GM06990 (cell line): Measurements from ENCODE around the gene HHIPL1.
A peak's percentile ranks its signal among the peaks of the same experiment; 100 is the strongest.

Experiments used
- DNase-seq: peaks from one replicate; pipeline ENCODE4 v3.0.0-alpha.2; 2011; ENCODE audit not compliant: insufficient read length; ENCODE audit errors: extremely low read depth
- H3K27me3 ChIP-seq: replicated peaks from 2 replicates; pipeline ENCODE4 v1.6.0; 2011; ENCODE audit warnings: low read length; ENCODE audit not compliant: control insufficient read depth, insufficient read depth
- H3K36me3 ChIP-seq: 2 replicates; pipeline ENCODE4 v1.5.1; 2011; ENCODE audit warnings: low read length; ENCODE audit not compliant: control insufficient read depth, insufficient read depth
- H3K4me3 ChIP-seq: replicated peaks from 2 replicates; pipeline ENCODE4 v1.5.1; 2011; ENCODE audit warnings: low read depth, mild to moderate bottlenecking, control low read depth, low read length
- CTCF ChIP-seq: IDR thresholded peaks from 2 replicates; pipeline ENCODE4 v1.5.1; 2011; ENCODE audit warnings: low read length, control low read depth, mild to moderate bottlenecking, inconsistent platforms; ENCODE audit not compliant: insufficient read depth, poor library complexity, severe bottlenecking

The HHIPL1 gene

DNA sequence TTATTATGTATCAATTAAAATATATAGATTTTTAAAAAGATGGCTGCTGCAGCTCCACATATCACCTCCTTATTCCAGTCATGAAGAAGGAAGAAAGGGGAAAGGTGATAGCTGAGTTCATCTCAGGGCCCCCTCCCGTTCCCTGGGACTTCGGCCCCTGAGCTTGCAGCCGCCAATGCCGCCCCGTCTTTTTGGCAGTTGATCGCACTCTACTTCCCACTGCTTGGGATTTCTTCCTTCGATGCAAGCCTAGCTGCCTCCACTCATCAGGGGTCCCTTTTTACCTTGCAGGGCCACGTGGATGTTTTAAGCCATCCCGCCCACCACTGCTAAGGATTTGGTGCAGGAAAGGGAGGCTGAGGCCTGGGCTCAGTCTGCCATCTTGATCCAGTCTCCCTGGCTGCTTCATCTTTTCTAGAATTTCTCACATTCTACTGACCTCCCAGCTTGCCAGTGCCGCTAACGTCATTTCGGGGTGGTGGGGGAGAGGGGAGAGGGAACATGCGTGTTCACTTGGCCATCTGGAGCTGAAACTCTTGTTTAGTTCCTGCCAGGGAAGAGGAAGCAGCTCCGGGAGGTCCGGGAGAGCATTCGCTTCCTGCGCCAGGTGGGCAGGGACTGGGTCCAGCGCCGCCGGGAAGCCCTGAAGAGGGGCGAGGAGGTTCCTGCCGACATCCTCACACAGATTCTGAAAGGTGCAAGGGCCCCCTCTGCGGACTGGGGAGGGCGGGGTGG lies 70.5 kb downstream of the HHIPL1 start:
- Histone ChIP-seq H3K36me3 (no peaks in the 10 kb centered on the region), H3K4me3 (no peak overlapping the region), H3K27me3 (no peaks in the 10 kb centered on the region; the same call in 1 of the 2 replicates)
- no peak for TF ChIP-seq CTCF
- DNase-seq, result no peak

DNA sequence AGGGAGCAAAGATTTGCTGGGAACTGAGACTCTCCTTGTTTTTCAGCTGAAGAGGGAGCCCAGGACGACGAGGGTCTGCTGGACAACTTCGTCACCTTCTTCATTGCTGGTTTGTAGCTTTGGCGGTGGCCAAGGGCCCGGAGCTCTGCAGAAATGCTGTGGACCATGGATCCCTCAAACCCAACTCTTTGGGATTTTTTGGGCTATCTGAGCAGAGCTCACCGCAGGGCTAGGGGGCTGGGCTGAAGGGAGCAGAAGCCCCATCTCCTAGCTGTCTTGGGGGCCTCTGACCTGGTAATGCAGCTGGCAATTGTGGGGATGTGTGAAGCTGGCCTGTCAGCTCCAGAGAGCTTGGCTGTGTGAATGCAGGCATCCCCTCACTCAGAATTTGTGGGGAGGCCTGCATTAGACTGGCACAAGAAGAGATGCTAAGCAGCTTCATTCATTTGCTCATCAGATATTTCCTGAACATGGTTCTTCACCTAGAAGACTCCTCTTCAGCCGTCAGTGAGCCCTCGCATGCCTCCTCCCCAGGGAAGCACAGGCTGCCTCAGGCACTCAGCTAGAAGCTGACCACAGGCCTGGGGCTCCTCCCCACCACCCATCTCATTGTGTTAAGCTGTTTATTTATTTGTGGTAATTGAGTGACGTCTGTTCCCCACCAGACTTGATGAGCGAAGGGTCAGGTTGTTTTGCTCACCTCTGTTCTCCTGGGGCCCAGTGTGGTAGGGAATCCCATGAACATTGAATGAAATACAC lies 71.3 kb downstream of the HHIPL1 start:
- no peak for TF ChIP-seq CTCF
- Histone ChIP-seq H3K36me3 (no peaks in the 10 kb centered on the region), H3K27me3 (no peaks in the 10 kb centered on the region; the same call in 1 of the 2 replicates), H3K4me3 (no peak overlapping the region)
- no peak for DNase-seq

DNA sequence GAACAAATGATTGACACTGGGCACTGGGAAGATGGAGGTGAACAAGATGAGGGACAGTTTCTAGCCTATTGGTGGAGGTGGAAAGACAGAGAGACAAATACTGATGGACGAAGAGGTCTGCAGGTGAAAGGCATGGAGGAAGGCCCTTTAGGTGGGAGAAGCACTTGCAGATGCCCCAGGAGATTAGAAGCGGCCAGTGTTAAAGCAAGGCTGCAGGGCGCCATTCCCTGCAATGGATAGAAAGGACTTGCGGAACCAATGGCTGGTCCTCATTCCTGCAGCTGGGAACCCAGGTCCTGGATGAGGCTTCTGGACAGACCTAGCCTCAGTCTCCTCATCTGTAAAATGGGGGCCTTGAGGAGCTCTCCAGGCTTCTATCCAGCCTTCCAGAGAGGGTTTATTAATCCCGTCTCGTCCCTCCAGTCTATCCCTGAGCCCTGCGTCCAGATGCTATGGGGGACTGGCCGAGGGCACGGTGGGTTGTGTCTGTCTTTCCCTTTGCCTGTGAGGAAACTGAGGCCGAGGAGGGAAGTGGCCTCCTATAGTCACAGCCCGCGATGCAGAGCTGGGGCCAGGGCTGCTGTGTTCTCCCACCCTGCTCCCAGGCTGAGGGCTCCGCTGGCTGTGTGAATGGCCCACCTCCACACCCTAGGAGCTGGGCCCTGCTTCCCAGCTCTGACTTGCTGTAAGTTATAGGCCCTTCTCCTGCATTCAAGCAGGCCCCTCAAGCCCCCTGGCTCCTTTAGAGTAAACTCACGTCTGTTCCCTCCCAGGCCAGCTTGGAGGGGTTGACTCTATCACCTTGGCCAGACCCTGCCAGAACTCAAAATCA lies 72.1 kb downstream of the HHIPL1 start:
- DNase-seq, result no peak
- H3K4me3 ChIP-seq, result no peak overlapping the region
- no peak for TF ChIP-seq CTCF
- no peaks in the 10 kb centered on the region; the same call in 1 of the 2 replicates for H3K27me3 ChIP-seq
- no peaks in the 10 kb centered on the region for H3K36me3 ChIP-seq

GRCh38 chr14:99717682-99718013 lies 72.7 kb downstream of the HHIPL1 start:
- no peak for TF ChIP-seq CTCF
- H3K36me3 ChIP-seq, result no peaks in the 10 kb centered on the region
- no peak overlapping the region for H3K4me3 ChIP-seq
- no peaks in the 10 kb centered on the region; the same call in 1 of the 2 replicates for H3K27me3 ChIP-seq
- DNase-seq, result no peak

- no peaks in the 10 kb centered on the region for H3K36me3 ChIP-seq
- peak; percentile 32 for DNase-seq
- H3K4me3 ChIP-seq, result no peak overlapping the region
- TF ChIP-seq CTCF, result no peak
- H3K27me3 ChIP-seq, result no peaks in the 10 kb centered on the region; the same call in 1 of the 2 replicates
These were observed 73.3 kb downstream of the HHIPL1 start for GRCh38 chr14:99718031-99718810.
